ENCODE data around the gene PTPN1. TPM values are rescaled to one million over a fixed set of nuclear protein-coding genes. Genes with fewer than 3 reads are reported as not detected.
"Not testable (repeated sequence)": the region's sequence is repeated elsewhere in the genome, so short reads cannot be mapped to it uniquely, and the experiment has no call there.

The PTPN1 gene
- total and polyA plus RNA-seq, 2 of the 4 experiments (the other 2 are of a cell fraction): 31.7 to 37.4 TPM

DNA sequence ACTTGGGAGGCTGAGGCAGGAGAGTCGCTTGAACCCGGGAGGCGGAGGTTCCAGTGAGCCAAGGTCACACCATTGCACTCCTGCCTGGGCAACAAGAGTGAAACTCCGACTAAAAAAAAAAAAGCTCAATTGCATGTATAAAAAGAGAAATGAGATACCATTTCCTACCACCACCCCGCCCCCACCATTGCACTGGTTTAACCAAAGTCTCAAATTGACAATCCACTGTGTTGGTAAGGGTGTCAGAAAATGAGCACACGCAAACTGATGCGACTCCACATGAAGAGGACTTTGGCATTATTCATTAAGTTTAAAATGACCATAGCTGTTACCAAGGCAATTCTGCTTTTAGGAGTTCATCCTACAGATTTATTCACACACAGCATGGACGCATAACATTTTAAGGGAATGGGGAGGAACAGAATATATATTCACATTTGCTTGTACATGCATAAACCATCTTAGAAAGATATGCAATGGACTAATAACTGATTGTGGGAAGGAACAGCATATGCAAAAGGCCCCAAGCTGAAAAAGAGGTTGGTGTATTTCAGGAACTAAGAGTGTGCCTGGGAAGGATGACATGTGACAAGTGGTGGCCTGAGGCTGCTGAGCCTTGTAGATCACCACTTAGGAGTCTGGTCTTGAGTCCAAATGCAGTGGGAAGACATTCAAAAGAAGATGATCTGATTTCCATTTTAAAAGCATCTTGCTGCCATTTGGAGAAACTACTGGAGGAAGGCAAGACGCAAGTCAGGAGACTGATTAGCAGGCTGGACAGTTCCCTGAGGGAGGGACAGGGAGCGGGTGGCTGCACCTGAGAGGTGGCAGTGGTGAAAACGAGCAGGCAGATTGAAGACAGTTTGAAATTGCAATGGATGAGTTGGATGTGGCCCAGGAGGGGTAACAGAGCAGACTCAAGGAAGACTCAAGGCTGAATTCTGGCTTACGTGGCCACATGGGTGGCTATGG, 37.2 kb upstream of the PTPN1 start (continued):
- TF ChIP-seq, protein P1, sequence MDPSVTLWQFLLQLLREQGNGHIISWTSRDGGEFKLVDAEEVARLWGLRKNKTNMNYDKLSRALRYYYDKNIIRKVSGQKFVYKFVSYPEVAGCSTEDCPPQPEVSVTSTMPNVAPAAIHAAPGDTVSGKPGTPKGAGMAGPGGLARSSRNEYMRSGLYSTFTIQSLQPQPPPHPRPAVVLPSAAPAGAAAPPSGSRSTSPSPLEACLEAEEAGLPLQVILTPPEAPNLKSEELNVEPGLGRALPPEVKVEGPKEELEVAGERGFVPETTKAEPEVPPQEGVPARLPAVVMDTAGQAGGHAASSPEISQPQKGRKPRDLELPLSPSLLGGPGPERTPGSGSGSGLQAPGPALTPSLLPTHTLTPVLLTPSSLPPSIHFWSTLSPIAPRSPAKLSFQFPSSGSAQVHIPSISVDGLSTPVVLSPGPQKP (IDR thresholded peaks at IDR 0.05; ENCODE audit: borderline replicate concordance, low read depth, low read length): no peak

DNA sequence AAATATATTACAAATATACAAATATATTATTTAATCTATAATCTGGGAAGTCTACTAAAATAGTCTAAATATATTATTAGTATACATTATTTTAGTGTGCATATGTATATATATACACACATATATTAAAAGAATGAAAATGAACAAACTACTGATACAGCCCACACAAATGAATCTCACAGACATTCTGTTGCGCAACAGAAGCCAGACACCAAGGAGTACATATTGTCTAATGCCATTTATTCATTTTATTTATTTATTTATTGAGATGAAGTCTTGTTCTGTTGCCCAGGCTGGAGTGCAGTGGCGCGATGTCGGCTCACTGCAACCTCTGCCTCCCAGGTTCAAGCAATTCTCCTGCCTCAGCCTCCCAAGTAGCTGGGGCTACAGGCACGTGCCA, 35.8 kb upstream of the PTPN1 start:
- H4K8ac ChIP-seq (ENCODE audit: low read depth in 2 of 2, low read length in 2 of 2); H2BK5ac ChIP-seq (ENCODE audit: low read depth, low read length, poor library complexity, severe bottlenecking); POLR2A ChIA-PET (ENCODE audit: unreplicated experiment); ATAC-seq (ENCODE audit: low read depth); DNase-seq; BruUV-seq (replicated peaks); H3K4me1 ChIP-seq (ENCODE audit: control insufficient read depth, insufficient read depth, low read length); H4K5ac ChIP-seq (ENCODE audit: low read depth, low read length); H4K20me1 ChIP-seq (ENCODE audit: insufficient read depth, low read length); H3K27me3 ChIP-seq (ENCODE audit: control insufficient read depth, insufficient read depth, low read length); CTCF ChIA-PET; dilution Hi-C loops (cut with HindIII; ENCODE audit: low sequenced_read_pairs, unreplicated experiment); H3K14ac ChIP-seq (replicated peaks; ENCODE audit: low read depth, low read length); intact Hi-C loops (cut with micrococcal nuclease); H2AK9ac ChIP-seq (replicated peaks; ENCODE audit: low read depth, low read length, poor library complexity); H4K91ac ChIP-seq (ENCODE audit: insufficient read depth, low read depth, low read length); H3K9me1 ChIP-seq (ENCODE audit: insufficient read depth, low read length); H3K27ac ChIP-seq (ENCODE audit: insufficient read depth, low read length); H3K4me2 ChIP-seq (ENCODE audit: low read depth, low read length); H3K18ac ChIP-seq (ENCODE audit: low read depth, low read length); H3K23ac ChIP-seq (ENCODE audit: low read depth, low read length); H2AFZ ChIP-seq (replicated peaks; ENCODE audit: low read length, poor library complexity); in situ Hi-C loops (cut with MboI; ENCODE audit: low sequenced_read_pairs); H3K4me3 ChIP-seq (ENCODE audit: insufficient read depth, low read depth, low read length); H3K9me3 ChIP-seq (ENCODE audit: control insufficient read depth, insufficient read depth, low read length); H3K36me3 ChIP-seq (ENCODE audit: control insufficient read depth, insufficient read depth, low read length); H3K79me1 ChIP-seq (ENCODE audit: low read depth in 1 of 2, low read length in 2 of 2); H2BK120ac ChIP-seq (ENCODE audit: low read depth, low read length); H3K9ac ChIP-seq (ENCODE audit: low read depth, low read length); H2AK5ac ChIP-seq (ENCODE audit: low read depth, low read length); H2BK20ac ChIP-seq (ENCODE audit: low read depth, low read length); H3K56ac ChIP-seq (ENCODE audit: extremely low read depth, insufficient read depth, low read length); H2BK15ac ChIP-seq (ENCODE audit: low read depth, low read length); H3K4ac ChIP-seq (ENCODE audit: low read depth, low read length): not testable (repeated sequence)
- WGBS, 2 experiments (ENCODE audit: extremely low coverage in 2 of 2, insufficient read length in 1 of 2): no CpG with 5 or more reads among the region's 5 CpGs
- TF ChIP-seq CEBPB (IDR thresholded peaks at IDR 0.05; ENCODE audit: low read depth, low read length): peak; percentile 97
